Smooth muscle cell (in vitro differentiated cells): Measurements from ENCODE around the gene FBH1. TPM values are rescaled to one million over a fixed set of nuclear protein-coding genes. Genes with fewer than 3 reads are reported as not detected.

Source experiments
- DNase-seq: peaks from one replicate; lab custom pipeline; 2025; ENCODE audit not compliant: unreplicated experiment; lab: John Stamatoyannopoulos, UW
- H2AFZ ChIP-seq: fragments of 200-600 bp; sonication (generic); 2 replicates; pipeline ENCODE4 v1.6.0; 2016; ENCODE audit warnings: antibody characterized with exemption, low read depth, mild to moderate bottlenecking
- H3F3A ChIP-seq: fragments of 200-600 bp; sonication (generic); 2 replicates; pipeline ENCODE4 v1.6.0; 2017; ENCODE audit warnings: antibody characterized with exemption, low read depth
- H3K27ac ChIP-seq: fragments of 200-600 bp; sonication (generic); 2 replicates; pipeline ENCODE4 v1.5.1; 2016; ENCODE audit warnings: low read depth, mild to moderate bottlenecking
- H3K27me3 ChIP-seq: fragments of 200-600 bp; sonication (generic); 2 replicates; pipeline ENCODE4 v1.6.1; 2016; ENCODE audit warnings: low read depth, mild to moderate bottlenecking
- H3K36me3 ChIP-seq: fragments of 200-600 bp; sonication (generic); 2 replicates; pipeline ENCODE4 v1.5.1; 2016; ENCODE audit warnings: low read depth
- H3K4me1 ChIP-seq: fragments of 200-600 bp; sonication (generic); 2 replicates; pipeline ENCODE4 v1.5.1; 2016; ENCODE audit warnings: low read depth
- H3K4me2 ChIP-seq: fragments of 200-600 bp; sonication (generic); 2 replicates; pipeline ENCODE4 v1.6.0; 2016; ENCODE audit warnings: mild to moderate bottlenecking
- H3K4me3 ChIP-seq: fragments of 200-600 bp; sonication (generic); 2 replicates; pipeline ENCODE4 v1.5.1; 2016; ENCODE audit warnings: mild to moderate bottlenecking
- H3K79me2 ChIP-seq: fragments of 200-600 bp; sonication (generic); 2 replicates; pipeline ENCODE4 v1.6.0; 2016; ENCODE audit warnings: low read depth, mild to moderate bottlenecking
- H3K9ac ChIP-seq: fragments of 200-600 bp; sonication (generic); 2 replicates; pipeline ENCODE4 v1.6.0; 2016; ENCODE audit warnings: low read depth
- H3K9me3 ChIP-seq: fragments of 200-600 bp; sonication (generic); replicated peaks from 2 replicates; pipeline ENCODE4 v1.5.1; 2016; ENCODE audit warnings: low read depth
- H4K20me1 ChIP-seq: fragments of 200-600 bp; sonication (generic); 2 replicates; pipeline ENCODE4 v1.6.0; 2016; ENCODE audit warnings: low read depth
- CTCF ChIP-seq: fragments of 200-600 bp; sonication (generic); IDR thresholded peaks from 2 replicates; pipeline ENCODE4 v1.5.1; 2017; ENCODE audit warnings: borderline replicate concordance, mild to moderate bottlenecking, antibody characterized with exemption; ENCODE audit not compliant: insufficient read depth, poor library complexity, severe bottlenecking
- WGBS: methylation state at CpG from one replicate; pipeline ENCODE4 v1.1.7; 2016; ENCODE audit warnings: low lambda C conversion rate; 5-methylcytosine and 5-hydroxymethylcytosine counted together
- polyA plus RNA-seq: library from polyadenylated mRNA; unstranded; fragments of >200 nt; fragmentation: Nextera tagmentation; extraction: Ambion mirVana; gene quantifications from 2 replicates; pipeline ENCODE4 v1.2.1, GENCODE V29; 2016
- total RNA-seq: library from RNA; depleted of rRNA; stranded (reverse); fragments of >200 nt; gene quantifications from 2 replicates; pipeline ENCODE4 v1.2.3, GENCODE V29; 2014

Gene FBH1
- total and polyA plus RNA-seq, 2 experiments from 2014 or later = 68.4 to 70.0 TPM

- H3K79me2 ChIP-seq = no peaks in the 10 kb centered on the region
- no peak overlapping the region for H3K4me2 ChIP-seq
- H3K27ac ChIP-seq = no peak overlapping the region
- no peaks in the 10 kb centered on the region for H3F3A ChIP-seq
- H4K20me1 ChIP-seq = no peaks in the 10 kb centered on the region
- H3K4me1 ChIP-seq = no peaks in the 10 kb centered on the region
- no peak for TF ChIP-seq CTCF
- H3K36me3 ChIP-seq = no peaks in the 10 kb centered on the region
- H3K9me3 ChIP-seq = no peaks in the 10 kb centered on the region
- WGBS = 87% methylated on average over 5 of the region's 5 CpGs
- peaks cover 8% of the 10 kb centered on the region for H3K27me3 ChIP-seq
- no peak for DNase-seq
- H3K4me3 ChIP-seq = no peak overlapping the region
- H3K9ac ChIP-seq = no peak overlapping the region
- H2AFZ ChIP-seq = no peak overlapping the region
Measured at GRCh38 chr10:5968037-5968680, 78.1 kb downstream of the FBH1 start.

GRCh38 chr10:5968681-5969453 lies 78.8 kb downstream of the FBH1 start:
- no peaks in the 10 kb centered on the region for H3K9me3 ChIP-seq
- no peak for TF ChIP-seq CTCF
- no peak for DNase-seq
- no peak overlapping the region for H3K9ac ChIP-seq
- no peak overlapping the region for H3K27ac ChIP-seq
- H3K36me3 ChIP-seq = no peaks in the 10 kb centered on the region
- WGBS = 92% methylated on average over 9 of the region's 9 CpGs
- H3K4me2 ChIP-seq = no peak overlapping the region
- no peaks in the 10 kb centered on the region for H3K4me1 ChIP-seq
- H2AFZ ChIP-seq = no peak overlapping the region
- H3F3A ChIP-seq = no peaks in the 10 kb centered on the region
- H3K79me2 ChIP-seq = no peaks in the 10 kb centered on the region
- no peak overlapping the region for H3K4me3 ChIP-seq
- no peaks in the 10 kb centered on the region for H4K20me1 ChIP-seq
- H3K27me3 ChIP-seq = peaks cover 15% of the 10 kb centered on the region

- Histone ChIP-seq H3K4me3 (no peak overlapping the region), H3K36me3 (no peaks in the 10 kb centered on the region), H3K4me1 (no peaks in the 10 kb centered on the region), H3F3A (no peaks in the 10 kb centered on the region), H3K27ac (no peak overlapping the region), H3K79me2 (no peaks in the 10 kb centered on the region), H4K20me1 (no peaks in the 10 kb centered on the region), H3K9ac (no peak overlapping the region), H3K9me3 (no peaks in the 10 kb centered on the region), H2AFZ (no peak overlapping the region), H3K27me3 (peaks cover 22% of the 10 kb centered on the region), H3K4me2 (no peak overlapping the region)
- no peak for TF ChIP-seq CTCF
- WGBS = 88% methylated on average over 2 of the region's 2 CpGs
- no peak for DNase-seq
Measured at GRCh38 chr10:5970066-5970465, 80.0 kb downstream of the FBH1 start.
